ENCODE results near the gene GNS. TPM values are rescaled to one million over a fixed set of nuclear protein-coding genes. Genes with fewer than 3 reads are reported as not detected.

Gene GNS
- total and polyA plus RNA-seq, 2 donors (not counting 3 experiments of a cell fraction or from before 2014, with no cell fraction given): 107 to 142 TPM

DNA sequence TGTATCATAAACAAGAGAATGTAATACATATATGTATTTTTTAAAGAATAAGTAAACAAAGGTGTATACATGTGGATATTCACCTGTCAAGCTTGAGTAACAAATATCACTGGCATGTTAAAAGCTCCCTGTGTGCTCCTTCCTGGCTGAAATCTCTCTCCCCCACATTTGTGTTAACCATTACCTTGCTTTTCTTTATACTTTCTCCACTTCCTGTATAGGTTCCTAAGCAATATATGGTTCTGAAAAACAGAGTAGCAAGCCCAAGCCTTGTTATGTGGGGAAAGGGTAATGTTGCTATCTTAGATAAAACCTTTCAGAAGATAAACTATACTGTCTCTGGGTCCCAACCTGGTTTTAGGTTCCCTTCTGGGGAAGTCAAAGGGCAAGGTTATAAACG is 32.9 kb upstream of the GNS start:
- H3K27ac ChIP-seq (ENCODE audit: insufficient read depth, low read depth, low read length): no peak overlapping the region
- H3K36me3 ChIP-seq (ENCODE audit: control insufficient read depth in 2 of 2, extremely low read depth in 1 of 2, insufficient read depth in 2 of 2, low read length in 2 of 2): no peaks in the 10 kb centered on the region
- no TSS peak for BruUV-seq (replicated peaks)
- dilution Hi-C loops (cut with MboI; ENCODE audit: extremely low pct_ligation_motif_present, low sequenced_read_pairs) (no loop called here), intact Hi-C loops (cut with micrococcal nuclease) (no loop called here)
- no peak for TF ChIP-seq FOS (IDR thresholded peaks at IDR 0.05; ENCODE audit: borderline replicate concordance, insufficient read depth, low read length)
- TF ChIP-seq POLR2A (IDR thresholded peaks at IDR 0.05; ENCODE audit: low read depth, low read length): no peak
- H2AFZ ChIP-seq (ENCODE audit: low read depth, low read length): no peak overlapping the region
- no peaks in the 10 kb centered on the region for H3K27me3 ChIP-seq (ENCODE audit: control insufficient read depth in 2 of 2, insufficient read depth in 2 of 2, low read length in 2 of 2)
- no peaks in the 10 kb centered on the region for H3K9me3 ChIP-seq (replicated peaks; ENCODE audit: control insufficient read depth, insufficient read depth, low read length)
- no peak for DNase-seq (ENCODE audit: low read depth, low spot score)
- CTCF ChIA-PET: interaction anchor here (3.2 kb wide), 1 partner anchor 9 kb away, joined by 20 read pairs; no protein-coding TSS in a partner anchor
- H4K20me1 ChIP-seq (replicated peaks; ENCODE audit: control insufficient read depth, extremely low read depth, insufficient read depth, low read length): no peaks in the 10 kb centered on the region
- no peak overlapping the region for H3K4me3 ChIP-seq (replicated peaks in 1 of 3; ENCODE audit: insufficient read depth in 1 of 3, low read depth in 1 of 3, low read length in 3 of 3)
- H3K9ac ChIP-seq (replicated peaks; ENCODE audit: extremely low read depth, insufficient read depth, low read length): no peak overlapping the region
- H3K9me1 ChIP-seq (replicated peaks; ENCODE audit: control insufficient read depth, extremely low read depth, insufficient read depth, low read length): no peaks in the 10 kb centered on the region
- no peaks in the 10 kb centered on the region for H3K79me2 ChIP-seq (ENCODE audit: control insufficient read depth, insufficient read depth, low read length)
- no peak overlapping the region for H3K4me2 ChIP-seq (ENCODE audit: insufficient read depth, low read length)
- H3K4me1 ChIP-seq (ENCODE audit: control insufficient read depth, extremely low read depth, insufficient read depth, low read length): no peaks in the 10 kb centered on the region
- no peak for FAIRE-seq
- POLR2A ChIA-PET: no interaction called here

DNA sequence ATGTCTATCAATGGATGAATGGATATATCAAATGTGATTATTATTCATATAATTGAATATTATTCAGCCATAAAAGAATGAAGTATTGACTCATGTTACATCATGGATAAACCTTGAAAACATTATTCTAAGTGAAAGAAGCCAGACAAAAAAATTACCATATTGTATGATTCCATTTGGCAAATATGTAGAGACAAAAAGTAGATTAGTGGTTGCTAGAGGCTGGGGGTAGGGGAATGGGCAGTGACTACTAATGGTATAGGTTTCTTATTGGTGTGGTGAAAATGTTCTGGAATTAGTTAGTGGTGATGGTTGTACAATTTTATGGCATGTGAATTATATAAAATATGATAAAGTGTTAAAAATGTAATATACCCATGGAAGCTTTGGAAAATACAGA is 31.8 kb upstream of the GNS start:
- BruUV-seq (replicated peaks): no TSS peak

More for the DNA sequence above, 31.8 kb upstream of the GNS start:
- no peak overlapping the region for H3K4me2 ChIP-seq (ENCODE audit: insufficient read depth, low read length)
- no peak for FAIRE-seq
- no peaks in the 10 kb centered on the region for H3K79me2 ChIP-seq (ENCODE audit: control insufficient read depth, insufficient read depth, low read length)
- no peak overlapping the region for H3K9ac ChIP-seq (replicated peaks; ENCODE audit: extremely low read depth, insufficient read depth, low read length)
- H3K4me1 ChIP-seq (ENCODE audit: control insufficient read depth, extremely low read depth, insufficient read depth, low read length): no peaks in the 10 kb centered on the region
- dilution Hi-C loops (cut with MboI; ENCODE audit: extremely low pct_ligation_motif_present, low sequenced_read_pairs): no loop called here
- no peak overlapping the region for H3K4me3 ChIP-seq (replicated peaks in 1 of 3; ENCODE audit: insufficient read depth in 1 of 3, low read depth in 1 of 3, low read length in 3 of 3)
- H3K9me3 ChIP-seq (replicated peaks; ENCODE audit: control insufficient read depth, insufficient read depth, low read length): no peaks in the 10 kb centered on the region
- DNase-seq (ENCODE audit: low read depth, low spot score): no peak
- H4K20me1 ChIP-seq (replicated peaks; ENCODE audit: control insufficient read depth, extremely low read depth, insufficient read depth, low read length): no peaks in the 10 kb centered on the region
- H2AFZ ChIP-seq (ENCODE audit: low read depth, low read length): no peak overlapping the region
- intact Hi-C loops (cut with micrococcal nuclease): no loop called here
- CTCF ChIA-PET: interaction anchor here (3.2 kb wide), 1 partner anchor 10 kb away, joined by 20 read pairs; no protein-coding TSS in a partner anchor
- no peak for TF ChIP-seq JUN (IDR thresholded peaks at IDR 0.05; ENCODE audit: borderline replicate concordance, insufficient read depth, insufficient read length, low read depth)
- no peak overlapping the region for H3K27ac ChIP-seq (ENCODE audit: insufficient read depth, low read depth, low read length)
- no peaks in the 10 kb centered on the region for H3K9me1 ChIP-seq (replicated peaks; ENCODE audit: control insufficient read depth, extremely low read depth, insufficient read depth, low read length)
- no peaks in the 10 kb centered on the region for H3K27me3 ChIP-seq (ENCODE audit: control insufficient read depth in 2 of 2, insufficient read depth in 2 of 2, low read length in 2 of 2)
- H3K36me3 ChIP-seq (ENCODE audit: control insufficient read depth in 2 of 2, extremely low read depth in 1 of 2, insufficient read depth in 2 of 2, low read length in 2 of 2): no peaks in the 10 kb centered on the region
- POLR2A ChIA-PET: no interaction called here

All from endothelial cell of umbilical vein (primary cell).